IPS-18c (cell line): ENCODE data around the gene CHD9.
"Not testable (repeated sequence)": the region's sequence is repeated elsewhere in the genome, so short reads cannot be mapped to it uniquely, and the experiment has no call there.

Experiments used
- H3K4me3 ChIP-seq: 2 replicates; pipeline ENCODE4 v1.7.0; 2013; ENCODE audit warnings: low read depth, mild to moderate bottlenecking, low read length, moderate library complexity; ENCODE audit not compliant: insufficient read depth
- H3K9me3 ChIP-seq: one replicate; pipeline ENCODE4 v1.6.1; 2013; ENCODE audit warnings: mild to moderate bottlenecking, low read length, moderate library complexity; ENCODE audit not compliant: control insufficient read depth, insufficient read depth

Gene CHD9

GRCh38 chr16:53064081-53064578 is 9.3 kb downstream of the CHD9 start:
- Histone ChIP-seq H3K9me3 (no peaks in the 10 kb centered on the region), H3K4me3 (no peak overlapping the region)

GRCh38 chr16:53065461-53066061 is 10.8 kb downstream of the CHD9 start:
- no peak overlapping the region for H3K4me3 ChIP-seq

GRCh38 chr16:53067675-53068074 is 12.9 kb downstream of the CHD9 start:
- H3K9me3 ChIP-seq: no peaks in the 10 kb centered on the region
- H3K4me3 ChIP-seq: no peak overlapping the region

More at GRCh38 chr16:53065461-53066061, 10.8 kb downstream of the CHD9 start:
- no peaks in the 10 kb centered on the region for H3K9me3 ChIP-seq

GRCh38 chr16:53068423-53068833 is 13.6 kb downstream of the CHD9 start:
- H3K9me3 ChIP-seq: no peaks in the 10 kb centered on the region
- no peak overlapping the region for H3K4me3 ChIP-seq

GRCh38 chr16:53069772-53070171 is 15.0 kb downstream of the CHD9 start:
- Histone ChIP-seq H3K9me3 (peaks cover 10% of the 10 kb centered on the region), H3K4me3 (no peak overlapping the region)

GRCh38 chr16:53071748-53072301 is 17.0 kb downstream of the CHD9 start:
- Histone ChIP-seq H3K9me3 (peaks cover 12% of the 10 kb centered on the region), H3K4me3 (no peak overlapping the region)

- Histone ChIP-seq H3K9me3 (peaks cover 12% of the 10 kb centered on the region), H3K4me3 (no peak overlapping the region)
These were observed 18.2 kb downstream of the CHD9 start for GRCh38 chr16:53073022-53073421.

GRCh38 chr16:53074296-53074695 is 19.5 kb downstream of the CHD9 start:
- H3K4me3 ChIP-seq: not testable (repeated sequence)
- peaks cover 12% of the 10 kb centered on the region for H3K9me3 ChIP-seq

GRCh38 chr16:53075461-53075860 is 20.7 kb downstream of the CHD9 start:
- peaks cover 12% of the 10 kb centered on the region for H3K9me3 ChIP-seq
- not testable (repeated sequence) for H3K4me3 ChIP-seq

GRCh38 chr16:53078247-53078646 is 23.5 kb downstream of the CHD9 start:
- H3K9me3 ChIP-seq: peaks cover 12% of the 10 kb centered on the region

GRCh38 chr16:53078765-53079485 is 24.1 kb downstream of the CHD9 start:
- Histone ChIP-seq H3K9me3 (peaks cover 10% of the 10 kb centered on the region), H3K4me3 (no peak overlapping the region)

More at GRCh38 chr16:53078247-53078646, 23.5 kb downstream of the CHD9 start:
- H3K4me3 ChIP-seq: no peak overlapping the region

- no peak overlapping the region for H3K4me3 ChIP-seq
- no peaks in the 10 kb centered on the region for H3K9me3 ChIP-seq
These were observed 25.7 kb downstream of the CHD9 start for GRCh38 chr16:53080345-53081031.

- Histone ChIP-seq H3K4me3 (no peak overlapping the region), H3K9me3 (no peaks in the 10 kb centered on the region)
These were observed 26.2 kb downstream of the CHD9 start for GRCh38 chr16:53081032-53081424.

GRCh38 chr16:53081686-53082407 is 27.1 kb downstream of the CHD9 start:
- H3K4me3 ChIP-seq: no peak overlapping the region

GRCh38 chr16:53082509-53082908 is 27.7 kb downstream of the CHD9 start:
- H3K9me3 ChIP-seq: no peaks in the 10 kb centered on the region

More at GRCh38 chr16:53081686-53082407, 27.1 kb downstream of the CHD9 start:
- no peaks in the 10 kb centered on the region for H3K9me3 ChIP-seq

GRCh38 chr16:53083119-53083518 is 28.3 kb downstream of the CHD9 start:
- no peak overlapping the region for H3K4me3 ChIP-seq
- H3K9me3 ChIP-seq: no peaks in the 10 kb centered on the region

More at GRCh38 chr16:53082509-53082908, 27.7 kb downstream of the CHD9 start:
- no peak overlapping the region for H3K4me3 ChIP-seq

- H3K4me3 ChIP-seq: no peak overlapping the region
- H3K9me3 ChIP-seq: no peaks in the 10 kb centered on the region
These were observed 29.4 kb downstream of the CHD9 start for GRCh38 chr16:53084141-53084541.
